Stimulated activated CD8-positive, alpha-beta memory T cell treated with anti-CD3 and anti-CD28 coated beads, Interleukin-4, amount 100 ng/mL, for 1 hour (primary cell): ENCODE measurements around the gene ZNF180.
A peak's percentile ranks its signal among the peaks of the same experiment; 100 is the strongest.
"Not testable (repeated sequence)": the region's sequence is repeated elsewhere in the genome, so short reads cannot be mapped to it uniquely, and the experiment has no call there.

Experiments
- DNase-seq, 2 donors: peaks; one replicate each; pipeline ENCODE4 v3.0.0-alpha.2; 2020; ENCODE audit warnings: low read depth in 2 of 2, low spot score in 1 of 2

The ZNF180 gene

GRCh38 chr19:44499962-44500949 is at the start of gene ZNF180:
ZNF180 (minus strand) TSS chr19:44500522; CDS start chr19:44497334, 3,188 bp downstream.
- peak; percentile 90 for DNase-seq

GRCh38 chr19:44549507-44549906 is 49.2 kb upstream of the ZNF180 start:
- DNase-seq: no peak

GRCh38 chr19:44548736-44549135 is 48.4 kb upstream of the ZNF180 start:
- no peak for DNase-seq

- no peak for DNase-seq
Observed at GRCh38 chr19:44544031-44544430, 43.7 kb upstream of the ZNF180 start.

GRCh38 chr19:44542671-44543070 is 42.3 kb upstream of the ZNF180 start:
- DNase-seq: no peak

GRCh38 chr19:44540736-44541135 is 40.4 kb upstream of the ZNF180 start:
- DNase-seq: no peak

- DNase-seq: no peak
Observed at GRCh38 chr19:44539991-44540390, 39.7 kb upstream of the ZNF180 start.

- DNase-seq: no peak
Observed at GRCh38 chr19:44539236-44539826, 39.0 kb upstream of the ZNF180 start.

- DNase-seq: not testable (repeated sequence)
Observed at GRCh38 chr19:44535361-44535760, 35.0 kb upstream of the ZNF180 start.

GRCh38 chr19:44532819-44533218 is 32.5 kb upstream of the ZNF180 start:
- DNase-seq: no peak

- DNase-seq: no peak
Observed at GRCh38 chr19:44530777-44531176, 30.5 kb upstream of the ZNF180 start.

GRCh38 chr19:44529536-44529935 is 29.2 kb upstream of the ZNF180 start, which contains the start of gene CEACAM20:
CEACAM20 (minus strand) TSS chr19:44529675; CDS start chr19:44529509, 166 bp downstream.
- no peak for DNase-seq

- DNase-seq: no peak
Observed at GRCh38 chr19:44527554-44527953, 27.2 kb upstream of the ZNF180 start.

GRCh38 chr19:44525721-44526430 is 25.6 kb upstream of the ZNF180 start:
- DNase-seq: no peak

GRCh38 chr19:44521370-44521769 is 21.0 kb upstream of the ZNF180 start:
- DNase-seq: no peak

- DNase-seq: no peak
Observed at GRCh38 chr19:44517146-44517545, 16.8 kb upstream of the ZNF180 start.

- no peak for DNase-seq
Observed at GRCh38 chr19:44515907-44516306, 15.6 kb upstream of the ZNF180 start.

- no peak for DNase-seq
Observed at GRCh38 chr19:44515031-44515430, 14.7 kb upstream of the ZNF180 start.

GRCh38 chr19:44512326-44513298 is 12.3 kb upstream of the ZNF180 start:
- DNase-seq: no peak

- DNase-seq: no peak
Observed at GRCh38 chr19:44509478-44509877, 9.2 kb upstream of the ZNF180 start.
